Upper lobe of left lung (tissue), 4 donors: ENCODE data around the gene PTGIS.

Experiments
- CTCF ChIP-seq, 6 experiments: fragments of 450-650 bp in 4 of 6; fragments of 200-600 bp in 2 of 6; sonication (generic) in 2 of 6; IDR thresholded peaks; one replicate each; pipeline ENCODE4 v1.5.1; 2016 to 2019; ENCODE audit warnings: antibody characterized with exemption in 6 of 6
- POLR2AphosphoS5 ChIP-seq, 2 donors: sonication (generic); formaldehyde crosslinking; IDR thresholded peaks; one replicate each; pipeline ENCODE4 v1.5.1; 2017; ENCODE audit warnings: antibody characterized with exemption in 2 of 2

GRCh38 chr20:49549801-49550551 is 18.0 kb downstream of the PTGIS start:
- no peak for TF ChIP-seq POLR2AphosphoS5 (IDR thresholded peaks at IDR 0.05)
- TF ChIP-seq CTCF (IDR thresholded peaks at IDR 0.05), result no peak
